GM12891 (cell line): ENCODE measurements around the gene ABCB7.

ENCODE experiments used
- PAX5 ChIP-seq: IDR thresholded peaks from 2 replicates; pipeline ENCODE4 v1.6.1; 2011; ENCODE audit warnings: low read length, moderate library complexity, mild to moderate bottlenecking; ENCODE audit not compliant: insufficient read depth, severe bottlenecking
- POLR2A ChIP-seq: IDR thresholded peaks from 2 replicates; pipeline ENCODE4 v1.6.1; 2011; ENCODE audit warnings: low read depth, low read length, control low read depth
- POLR2AphosphoS5 ChIP-seq: IDR thresholded peaks from 2 replicates; pipeline ENCODE4 v1.6.1; 2011; ENCODE audit warnings: low read depth, low read length, control low read depth
- POU2F2 ChIP-seq: IDR thresholded peaks from 2 replicates; pipeline ENCODE4 v1.6.1; 2011; ENCODE audit warnings: low read depth, mild to moderate bottlenecking, control low read depth, low read length, moderate library complexity
- SPI1 ChIP-seq: IDR thresholded peaks from 2 replicates; pipeline ENCODE4 v1.6.1; 2011; ENCODE audit warnings: low read depth, low read length, control low read depth
- TAF1 ChIP-seq: IDR thresholded peaks from 2 replicates; pipeline ENCODE4 v1.6.1; 2011; ENCODE audit warnings: low read depth, low read length, control low read depth

GRCh38 chrX:75113664-75114063, 42.4 kb downstream of the ABCB7 start:
- TF ChIP-seq TAF1 (no peak), POLR2A (no peak), POLR2AphosphoS5 (no peak), POU2F2 (no peak), SPI1 (no peak), PAX5 (no peak)
